ENCODE results near the gene ABHD14A.

The ABHD14A gene

DNA sequence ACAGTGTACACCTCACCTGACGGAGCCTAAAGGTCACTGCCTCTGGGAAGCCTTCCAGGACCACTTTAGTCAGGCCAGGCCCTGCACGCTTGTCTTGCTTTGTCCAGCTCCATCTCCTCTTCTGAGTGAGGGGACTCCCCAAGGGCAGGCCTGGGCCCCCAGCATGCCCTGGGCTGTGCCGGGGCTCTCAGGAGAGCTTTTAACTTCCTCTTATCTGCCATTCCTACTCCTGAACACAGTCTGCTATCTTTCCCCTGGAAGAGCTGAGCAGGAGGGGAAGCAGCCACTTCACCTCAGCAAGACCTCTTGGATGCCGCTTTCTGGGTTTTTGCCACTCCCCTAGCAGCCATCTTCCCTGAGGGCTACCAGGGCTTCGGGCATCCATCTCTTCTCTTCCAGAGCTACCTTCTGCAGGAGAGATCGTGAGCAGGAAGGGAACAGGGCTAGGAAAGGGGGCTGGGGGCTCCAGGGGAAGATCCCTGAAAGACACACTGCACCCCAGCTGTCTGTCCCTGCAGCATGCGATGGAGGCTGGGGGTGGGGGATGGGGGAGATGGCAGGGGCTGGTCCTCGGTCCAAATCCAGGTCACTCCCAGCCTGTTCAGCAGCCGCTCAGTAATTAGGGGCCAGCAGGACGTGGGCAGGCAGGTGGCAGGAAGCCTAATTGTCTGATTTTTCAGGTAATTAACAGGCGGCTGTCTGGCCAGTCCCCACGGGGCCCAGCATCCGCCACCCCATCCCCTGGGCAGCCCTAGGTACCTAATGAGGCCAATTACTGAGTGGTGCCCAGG is 40.8 kb downstream of the ABHD14A start:
- H2AFZ ChIP-seq (ENCODE audit: low read length): no peak overlapping the region
- no peaks in the 10 kb centered on the region for H3F3A ChIP-seq (ENCODE audit: insufficient read depth, low read length)
- H3K9ac ChIP-seq (ENCODE audit: low read length): no peak overlapping the region
- no peak overlapping the region for H3K4me2 ChIP-seq (ENCODE audit: low read length)
- TF ChIP-seq, protein P1, sequence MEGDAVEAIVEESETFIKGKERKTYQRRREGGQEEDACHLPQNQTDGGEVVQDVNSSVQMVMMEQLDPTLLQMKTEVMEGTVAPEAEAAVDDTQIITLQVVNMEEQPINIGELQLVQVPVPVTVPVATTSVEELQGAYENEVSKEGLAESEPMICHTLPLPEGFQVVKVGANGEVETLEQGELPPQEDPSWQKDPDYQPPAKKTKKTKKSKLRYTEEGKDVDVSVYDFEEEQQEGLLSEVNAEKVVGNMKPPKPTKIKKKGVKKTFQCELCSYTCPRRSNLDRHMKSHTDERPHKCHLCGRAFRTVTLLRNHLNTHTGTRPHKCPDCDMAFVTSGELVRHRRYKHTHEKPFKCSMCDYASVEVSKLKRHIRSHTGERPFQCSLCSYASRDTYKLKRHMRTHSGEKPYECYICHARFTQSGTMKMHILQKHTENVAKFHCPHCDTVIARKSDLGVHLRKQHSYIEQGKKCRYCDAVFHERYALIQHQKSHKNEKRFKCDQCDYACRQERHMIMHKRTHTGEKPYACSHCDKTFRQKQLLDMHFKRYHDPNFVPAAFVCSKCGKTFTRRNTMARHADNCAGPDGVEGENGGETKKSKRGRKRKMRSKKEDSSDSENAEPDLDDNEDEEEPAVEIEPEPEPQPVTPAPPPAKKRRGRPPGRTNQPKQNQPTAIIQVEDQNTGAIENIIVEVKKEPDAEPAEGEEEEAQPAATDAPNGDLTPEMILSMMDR (IDR thresholded peaks at IDR 0.05; ENCODE audit: low read length): no peak
- TF ChIP-seq EZH2 (IDR thresholded peaks at IDR 0.05; ENCODE audit: borderline replicate concordance, low read length): no peak
- H3K9me2 ChIP-seq (ENCODE audit: low read depth, low read length): no peaks in the 10 kb centered on the region
- H3K4me3 ChIP-seq (ENCODE audit: low read depth, low read length, poor library complexity, severe bottlenecking): no peak overlapping the region
- H3K79me2 ChIP-seq (ENCODE audit: insufficient read depth, low read length): no peaks in the 10 kb centered on the region
- no peaks in the 10 kb centered on the region; the same call in 1 of the 2 replicates for H3K27me3 ChIP-seq (ENCODE audit: insufficient read depth, low read length)
- H3K27ac ChIP-seq (ENCODE audit: low read depth, low read length, poor library complexity, severe bottlenecking): no peak overlapping the region
- no peaks in the 10 kb centered on the region for H3K9me3 ChIP-seq (ENCODE audit: low read length)
- H3K4me1 ChIP-seq (ENCODE audit: insufficient read depth, low read length, severe bottlenecking): no peaks in the 10 kb centered on the region
- H4K20me1 ChIP-seq (ENCODE audit: insufficient read depth, low read length): no peaks in the 10 kb centered on the region
- no peaks in the 10 kb centered on the region for H3K36me3 ChIP-seq (ENCODE audit: insufficient read depth, low read length)

GRCh38 chr3:52017586-52017985 is 42.7 kb downstream of the ABHD14A start:
- Histone ChIP-seq H3K27ac (ENCODE audit: low read depth, low read length, poor library complexity, severe bottlenecking) (no peak overlapping the region), H3K27me3 (ENCODE audit: insufficient read depth, low read length) (no peaks in the 10 kb centered on the region; the same call in 1 of the 2 replicates), H3K79me2 (ENCODE audit: insufficient read depth, low read length) (no peaks in the 10 kb centered on the region), H2AFZ (ENCODE audit: low read length) (no peak overlapping the region), H3F3A (ENCODE audit: insufficient read depth, low read length) (no peaks in the 10 kb centered on the region), H3K9me2 (ENCODE audit: low read depth, low read length) (no peaks in the 10 kb centered on the region), H3K4me2 (ENCODE audit: low read length) (no peak overlapping the region), H3K36me3 (ENCODE audit: insufficient read depth, low read length) (no peaks in the 10 kb centered on the region), H3K4me1 (ENCODE audit: insufficient read depth, low read length, severe bottlenecking) (no peaks in the 10 kb centered on the region), H4K20me1 (ENCODE audit: insufficient read depth, low read length) (no peaks in the 10 kb centered on the region), H3K9ac (ENCODE audit: low read length) (no peak overlapping the region), H3K4me3 (ENCODE audit: low read depth, low read length, poor library complexity, severe bottlenecking) (no peak overlapping the region), H3K9me3 (ENCODE audit: low read length) (no peaks in the 10 kb centered on the region)
- no peak for TF ChIP-seq EZH2 (IDR thresholded peaks at IDR 0.05; ENCODE audit: borderline replicate concordance, low read length)
- TF ChIP-seq, protein P1 (IDR thresholded peaks at IDR 0.05; ENCODE audit: low read length): no peak

DNA sequence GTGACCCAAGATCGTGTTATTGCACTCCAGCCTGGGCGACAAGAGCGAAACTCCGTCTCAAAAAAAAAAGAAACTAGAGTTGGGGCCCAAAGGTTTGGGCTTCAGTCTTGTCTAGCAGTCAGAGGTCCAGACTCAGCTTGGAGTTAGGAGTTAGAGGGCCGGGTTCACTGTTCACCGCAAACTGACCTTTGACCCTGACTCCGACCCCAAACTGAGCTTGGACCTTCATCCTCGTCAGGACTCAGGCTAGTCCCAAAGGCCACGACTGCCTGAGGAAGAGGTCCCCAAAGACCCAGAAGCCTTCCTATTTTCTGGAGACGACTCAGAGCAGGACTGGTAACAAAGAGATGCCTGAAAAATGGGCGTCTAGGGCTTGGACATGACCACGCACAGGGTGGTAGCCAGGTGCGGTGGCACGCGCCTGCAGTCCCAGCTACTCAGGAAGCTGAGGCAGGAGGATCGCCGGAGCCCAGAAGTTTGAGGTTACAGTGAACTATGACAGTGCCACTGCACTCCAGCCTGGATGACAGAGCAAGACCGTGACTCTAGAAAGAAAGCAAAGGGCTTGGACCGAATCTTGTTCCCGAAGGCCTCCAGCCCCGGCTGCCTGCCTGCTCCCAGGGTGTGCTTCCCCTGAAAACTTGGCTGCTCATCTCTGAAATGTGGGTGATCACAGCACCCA is 43.6 kb downstream of the ABHD14A start:
- no peak overlapping the region for H3K4me3 ChIP-seq (ENCODE audit: low read depth, low read length, poor library complexity, severe bottlenecking)
- no peak overlapping the region for H3K4me2 ChIP-seq (ENCODE audit: low read length)
- no peak overlapping the region for H3K9ac ChIP-seq (ENCODE audit: low read length)
- no peak overlapping the region for H3K27ac ChIP-seq (ENCODE audit: low read depth, low read length, poor library complexity, severe bottlenecking)
- no peaks in the 10 kb centered on the region for H3F3A ChIP-seq (ENCODE audit: insufficient read depth, low read length)
- no peaks in the 10 kb centered on the region for H3K79me2 ChIP-seq (ENCODE audit: insufficient read depth, low read length)
- no peaks in the 10 kb centered on the region; the same call in 1 of the 2 replicates for H3K27me3 ChIP-seq (ENCODE audit: insufficient read depth, low read length)
- no peaks in the 10 kb centered on the region for H3K9me3 ChIP-seq (ENCODE audit: low read length)
- H3K36me3 ChIP-seq (ENCODE audit: insufficient read depth, low read length): no peaks in the 10 kb centered on the region
- no peaks in the 10 kb centered on the region for H3K9me2 ChIP-seq (ENCODE audit: low read depth, low read length)
- TF ChIP-seq, protein P1 (IDR thresholded peaks at IDR 0.05; ENCODE audit: low read length): no peak
- no peak for TF ChIP-seq EZH2 (IDR thresholded peaks at IDR 0.05; ENCODE audit: borderline replicate concordance, low read length)
- no peaks in the 10 kb centered on the region for H4K20me1 ChIP-seq (ENCODE audit: insufficient read depth, low read length)
- no peak overlapping the region for H2AFZ ChIP-seq (ENCODE audit: low read length)
- H3K4me1 ChIP-seq (ENCODE audit: insufficient read depth, low read length, severe bottlenecking): no peaks in the 10 kb centered on the region
